ENCODE measurements around the gene FKBP5.

GRCh38 chr6:35624341-35625070, 64.2 kb downstream of the FKBP5 start:
- TF ChIP-seq CTCF (IDR thresholded peaks at IDR 0.05; ENCODE audit: insufficient read depth, low read depth, low read length), result no peak
- TF ChIP-seq EZH2 (IDR thresholded peaks at IDR 0.05; ENCODE audit: insufficient read depth, low read length), result no peak

Data from astrocyte (in vitro differentiated cells and primary cell).